Liver (tissue), 3 donors: ENCODE data around the gene HHIPL1.

Experiments used
- CTCF ChIP-seq: fragments of 150-350 bp; IDR thresholded peaks from 2 replicates; pipeline ENCODE4 v1.5.1; 2017; ENCODE audit warnings: improper control_type of control experiment, low read depth, low read length; ENCODE audit not compliant: missing input control
- GABPA ChIP-seq, 2 donors: IDR thresholded peaks in 1 of 2; conservative IDR thresholded peaks in 1 of 2; 2 replicates each; pipeline ENCODE4 v1.6.1; 2016; ENCODE audit warnings: antibody characterized with exemption in 2 of 2, mild to moderate bottlenecking in 1 of 2, moderate library complexity in 1 of 2
- MAX ChIP-seq: IDR thresholded peaks from 2 replicates; pipeline ENCODE4 v1.6.1; 2016; ENCODE audit warnings: antibody characterized with exemption
- RAD21 ChIP-seq, 2 donors: IDR thresholded peaks; 2 replicates each; pipeline ENCODE4 v1.6.1; 2016; ENCODE audit warnings: antibody characterized with exemption in 2 of 2, mild to moderate bottlenecking in 2 of 2
- SP1 ChIP-seq: IDR thresholded peaks from 2 replicates; pipeline ENCODE4 v1.6.1; 2018; ENCODE audit warnings: antibody characterized with exemption, mild to moderate bottlenecking
- TAF1 ChIP-seq: conservative IDR thresholded peaks from 2 replicates; pipeline ENCODE4 v1.6.1; 2016; ENCODE audit warnings: antibody characterized with exemption, mild to moderate bottlenecking
- YY1 ChIP-seq: IDR thresholded peaks from 2 replicates; pipeline ENCODE4 v1.6.1; 2016; ENCODE audit warnings: antibody characterized with exemption, mild to moderate bottlenecking
- ZBTB33 ChIP-seq: IDR thresholded peaks from 2 replicates; pipeline ENCODE4 v1.6.1; 2016; ENCODE audit warnings: antibody characterized with exemption
- donor health status: healthy.
- donor health status: healthy.

DNA sequence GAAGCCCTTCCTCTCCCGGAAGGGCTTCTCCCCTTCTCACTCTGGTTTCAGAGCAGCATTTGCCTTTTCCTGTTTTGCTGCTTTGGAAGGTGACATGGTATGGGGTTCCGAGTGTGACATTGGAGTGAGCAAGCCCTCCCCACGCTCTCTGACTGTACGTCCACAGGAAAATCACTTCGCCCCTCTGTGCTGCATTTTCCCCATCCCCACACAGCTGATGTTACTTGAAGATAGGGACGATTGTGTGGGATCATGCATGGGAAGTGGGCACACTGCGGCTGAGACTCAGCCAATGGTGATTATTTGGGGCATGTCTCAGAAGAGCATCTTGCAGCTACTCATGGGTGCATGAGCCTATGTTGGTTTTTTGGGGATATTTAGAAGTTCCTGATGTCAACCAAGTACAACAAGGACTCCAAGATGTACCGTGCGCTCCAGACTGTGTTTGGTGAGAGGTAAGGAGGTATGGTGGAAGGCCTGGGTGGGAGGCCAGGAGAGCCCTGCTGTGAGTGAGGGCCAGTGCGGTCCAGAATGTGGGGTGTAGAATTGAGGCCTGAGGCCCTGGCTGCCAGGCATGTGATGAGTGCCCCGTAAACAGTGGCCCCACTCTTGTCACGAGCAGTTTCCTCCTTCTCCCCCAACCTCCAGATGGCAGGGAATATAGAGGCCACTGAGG lies 54.3 kb downstream of the HHIPL1 start:
- TF ChIP-seq CTCF (no peak), ZBTB33 (no peak), YY1 (no peak), SP1 (no peak), GABPA (IDR thresholded peaks at IDR 0.05 in 1 of 2, conservative IDR thresholded peaks at IDR 0.05 in 1 of 2) (no peak), RAD21 (IDR thresholded peaks at IDR 0.05) (no peak), TAF1 (no peak), MAX (no peak)
